Suprapubic skin (tissue), 4 donors: ENCODE data around the gene RIPOR2.

Experiments
- EP300 ChIP-seq: sonication (generic); formaldehyde crosslinking; IDR thresholded peaks from one replicate; pipeline ENCODE4 v1.6.1; 2017; ENCODE audit warnings: antibody characterized with exemption
- POLR2A ChIP-seq, 2 donors: fragments of 450-650 bp; IDR thresholded peaks; one replicate each; pipeline ENCODE4 v1.6.1; 2017; ENCODE audit warnings: antibody characterized with exemption in 2 of 2, mild to moderate bottlenecking in 2 of 2, moderate library complexity in 2 of 2
- POLR2AphosphoS5 ChIP-seq, 3 donors: sonication (generic); formaldehyde crosslinking; IDR thresholded peaks; one replicate each; pipeline ENCODE4 v1.6.1; 2017; ENCODE audit warnings: antibody characterized with exemption in 3 of 3
- TF ChIP-seq, protein P1 (sequence below), 2 donors: fragments of 200-600 bp in 1 of 2; fragments of 450-650 bp in 1 of 2; sonication (generic) in 1 of 2; IDR thresholded peaks; one replicate each; pipeline ENCODE4 v1.5.1; 2016 to 2019; ENCODE audit warnings: antibody characterized with exemption in 2 of 2, mild to moderate bottlenecking in 1 of 2, moderate library complexity in 1 of 2

DNA sequence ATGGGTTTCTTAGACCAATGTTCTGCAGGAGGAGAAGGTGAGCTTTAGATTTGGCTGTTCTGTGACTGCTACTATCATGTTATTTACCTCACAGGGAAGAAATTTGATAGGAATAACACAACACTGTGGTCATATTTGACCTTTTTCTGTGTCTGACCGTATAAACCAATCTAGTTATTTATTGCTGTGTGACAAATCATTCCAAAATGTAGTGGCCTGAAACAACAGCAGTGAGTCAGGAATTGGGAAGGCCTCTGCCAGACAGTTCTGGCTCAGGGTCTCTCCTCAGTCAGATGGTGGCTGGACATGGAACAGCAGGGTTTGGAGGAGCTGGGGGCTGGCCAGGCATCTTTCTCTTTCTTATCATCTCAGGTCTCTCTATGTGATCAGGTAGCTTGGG lies 33.0 kb downstream of the RIPOR2 start:
- TF ChIP-seq, protein P1, sequence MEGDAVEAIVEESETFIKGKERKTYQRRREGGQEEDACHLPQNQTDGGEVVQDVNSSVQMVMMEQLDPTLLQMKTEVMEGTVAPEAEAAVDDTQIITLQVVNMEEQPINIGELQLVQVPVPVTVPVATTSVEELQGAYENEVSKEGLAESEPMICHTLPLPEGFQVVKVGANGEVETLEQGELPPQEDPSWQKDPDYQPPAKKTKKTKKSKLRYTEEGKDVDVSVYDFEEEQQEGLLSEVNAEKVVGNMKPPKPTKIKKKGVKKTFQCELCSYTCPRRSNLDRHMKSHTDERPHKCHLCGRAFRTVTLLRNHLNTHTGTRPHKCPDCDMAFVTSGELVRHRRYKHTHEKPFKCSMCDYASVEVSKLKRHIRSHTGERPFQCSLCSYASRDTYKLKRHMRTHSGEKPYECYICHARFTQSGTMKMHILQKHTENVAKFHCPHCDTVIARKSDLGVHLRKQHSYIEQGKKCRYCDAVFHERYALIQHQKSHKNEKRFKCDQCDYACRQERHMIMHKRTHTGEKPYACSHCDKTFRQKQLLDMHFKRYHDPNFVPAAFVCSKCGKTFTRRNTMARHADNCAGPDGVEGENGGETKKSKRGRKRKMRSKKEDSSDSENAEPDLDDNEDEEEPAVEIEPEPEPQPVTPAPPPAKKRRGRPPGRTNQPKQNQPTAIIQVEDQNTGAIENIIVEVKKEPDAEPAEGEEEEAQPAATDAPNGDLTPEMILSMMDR (IDR thresholded peaks at IDR 0.05) = no peak
- TF ChIP-seq EP300 (no peak), POLR2A (IDR thresholded peaks at IDR 0.05) (no peak), POLR2AphosphoS5 (IDR thresholded peaks at IDR 0.05) (no peak)
